ENCODE measurements around the gene TNFSF11.

TNFSF11 gene

DNA sequence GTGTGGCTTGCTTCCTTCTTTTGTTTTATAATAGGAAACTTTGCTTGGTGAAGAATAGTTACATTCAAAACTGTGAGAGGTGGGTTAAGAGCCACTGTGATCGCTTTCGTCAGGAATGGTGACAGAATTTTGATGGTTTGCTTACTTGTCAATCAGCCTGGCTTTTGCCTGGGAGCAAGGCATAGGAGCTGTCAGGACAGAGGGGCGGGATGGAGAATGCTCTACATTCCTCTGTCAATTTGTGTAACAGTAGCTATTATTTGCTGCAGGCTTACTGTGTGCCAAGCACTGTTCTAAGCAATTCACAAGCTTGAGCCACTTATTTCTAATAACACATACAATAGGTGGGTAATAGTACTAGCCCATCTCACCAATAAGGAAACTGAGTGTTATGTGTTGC is 28.1 kb upstream of the TNFSF11 start:
- H3K9me2 ChIP-seq (replicated peaks; ENCODE audit: low read depth, low read length): no peaks in the 10 kb centered on the region
- H3K4me2 ChIP-seq (ENCODE audit: low read depth, low read length, poor library complexity, severe bottlenecking): no peak overlapping the region
- no peak overlapping the region for H3K4me3 ChIP-seq (ENCODE audit: low read length, poor library complexity, severe bottlenecking)
- H2AFZ ChIP-seq (ENCODE audit: low read length): no peak overlapping the region
- no peaks in the 10 kb centered on the region for H3K9me3 ChIP-seq (ENCODE audit: insufficient read depth, low read depth, low read length)
- no peaks in the 10 kb centered on the region for H3F3A ChIP-seq (ENCODE audit: low read depth)
- H3K36me3 ChIP-seq (ENCODE audit: insufficient read depth, low read length): no peaks in the 10 kb centered on the region
- no peak overlapping the region for H3K9ac ChIP-seq (ENCODE audit: low read depth, low read length, poor library complexity, severe bottlenecking)
- H3K27me3 ChIP-seq (ENCODE audit: insufficient read depth, low read length, poor library complexity, severe bottlenecking): no peaks in the 10 kb centered on the region
- TF ChIP-seq EZH2phosphoT487 (IDR thresholded peaks at IDR 0.05; ENCODE audit: borderline replicate concordance) (no peak), CTCF (conservative IDR thresholded peaks at IDR 0.05; ENCODE audit: low read length) (no peak)
- H3K79me2 ChIP-seq (ENCODE audit: insufficient read depth, low read length): no peaks in the 10 kb centered on the region
- no peaks in the 10 kb centered on the region for H4K20me1 ChIP-seq (ENCODE audit: insufficient read depth, low read length, poor library complexity, severe bottlenecking)
- H3K4me1 ChIP-seq (ENCODE audit: insufficient read depth, low read length, poor library complexity, severe bottlenecking): peaks cover 16% of the 10 kb centered on the region

DNA sequence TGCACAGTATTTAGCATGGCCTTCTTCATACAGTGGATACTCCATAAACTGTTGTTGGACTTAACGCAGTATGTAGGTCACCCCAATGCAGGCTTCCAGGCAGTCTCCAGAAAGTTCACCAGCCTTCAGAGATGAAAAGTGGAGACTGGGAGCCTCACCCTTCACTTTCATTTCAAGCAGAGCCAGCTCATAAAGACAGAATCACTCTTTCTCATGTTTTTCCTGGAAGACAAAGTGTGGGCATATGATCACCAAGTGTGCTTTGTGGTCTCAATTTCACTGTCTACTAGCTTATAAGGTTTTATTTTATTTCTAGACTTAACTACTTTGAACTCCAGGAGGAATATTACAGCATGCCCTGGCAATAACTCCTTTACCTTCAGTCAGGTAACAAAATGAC is 26.3 kb upstream of the TNFSF11 start:
- no peaks in the 10 kb centered on the region for H3K79me2 ChIP-seq (ENCODE audit: insufficient read depth, low read length)
- no peak for TF ChIP-seq EZH2phosphoT487 (IDR thresholded peaks at IDR 0.05; ENCODE audit: borderline replicate concordance)
- TF ChIP-seq CTCF (conservative IDR thresholded peaks at IDR 0.05; ENCODE audit: low read length): no peak
- H3K9me2 ChIP-seq (replicated peaks; ENCODE audit: low read depth, low read length): no peaks in the 10 kb centered on the region
- no peaks in the 10 kb centered on the region for H3F3A ChIP-seq (ENCODE audit: low read depth)
- H3K9me3 ChIP-seq (ENCODE audit: insufficient read depth, low read depth, low read length): no peaks in the 10 kb centered on the region
- 0 out of 2 replicates have a peak overlapping the region, but pooled peaks have one; percentile 5 for H2AFZ ChIP-seq (ENCODE audit: low read length)
- peaks cover 16% of the 10 kb centered on the region for H3K4me1 ChIP-seq (ENCODE audit: insufficient read depth, low read length, poor library complexity, severe bottlenecking)
- H3K36me3 ChIP-seq (ENCODE audit: insufficient read depth, low read length): no peaks in the 10 kb centered on the region
- no peaks in the 10 kb centered on the region for H3K27me3 ChIP-seq (ENCODE audit: insufficient read depth, low read length, poor library complexity, severe bottlenecking)
- no peak overlapping the region for H3K4me2 ChIP-seq (ENCODE audit: low read depth, low read length, poor library complexity, severe bottlenecking)
- H3K9ac ChIP-seq (ENCODE audit: low read depth, low read length, poor library complexity, severe bottlenecking): no peak overlapping the region
- no peak overlapping the region for H3K4me3 ChIP-seq (ENCODE audit: low read length, poor library complexity, severe bottlenecking)
- no peaks in the 10 kb centered on the region for H4K20me1 ChIP-seq (ENCODE audit: insufficient read depth, low read length, poor library complexity, severe bottlenecking)

DNA sequence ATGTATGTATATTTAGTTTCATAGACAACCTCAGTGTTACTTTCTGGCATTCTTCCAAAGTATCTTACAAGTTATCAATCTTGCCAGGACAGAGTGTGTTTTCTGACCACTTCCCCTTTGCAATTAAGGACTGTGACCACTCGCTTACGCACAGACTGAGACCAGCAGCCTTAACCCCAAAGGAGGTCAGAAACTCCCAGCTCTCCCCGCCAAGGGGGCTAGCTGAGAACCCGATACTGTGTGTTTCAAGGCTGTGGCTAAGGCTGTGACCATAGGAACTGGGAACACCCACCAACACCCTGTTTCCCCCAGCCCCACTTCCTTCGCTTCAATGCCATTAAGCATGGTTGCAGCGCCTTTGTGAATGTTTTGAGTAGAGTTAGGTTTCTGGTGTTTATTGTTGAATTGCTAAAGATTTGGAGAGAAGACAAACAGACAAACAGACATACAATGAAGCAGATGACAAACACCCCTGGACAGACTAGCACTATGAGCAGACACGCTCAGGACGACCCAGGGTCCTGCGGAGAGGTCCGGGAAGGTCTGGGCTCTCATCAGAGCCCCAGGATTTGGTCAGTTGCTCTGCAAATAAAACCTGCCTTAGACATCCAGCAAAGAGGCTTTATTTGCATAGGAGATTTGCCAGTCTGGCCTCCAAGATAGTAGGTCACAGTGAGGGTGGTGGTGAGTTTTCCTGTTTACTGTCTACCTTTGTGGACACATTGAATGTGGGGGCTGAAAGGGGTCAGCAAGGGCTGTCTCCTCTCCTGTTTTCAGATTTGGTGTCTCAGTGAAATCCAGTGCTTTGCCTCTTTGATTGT is 25.0 kb upstream of the TNFSF11 start:
- H3K79me2 ChIP-seq (ENCODE audit: insufficient read depth, low read length): no peaks in the 10 kb centered on the region
- no peaks in the 10 kb centered on the region for H3K9me2 ChIP-seq (replicated peaks; ENCODE audit: low read depth, low read length)
- H2AFZ ChIP-seq (ENCODE audit: low read length): no peak overlapping the region
- H3K27me3 ChIP-seq (ENCODE audit: insufficient read depth, low read length, poor library complexity, severe bottlenecking): no peaks in the 10 kb centered on the region
- H3K9me3 ChIP-seq (ENCODE audit: insufficient read depth, low read depth, low read length): no peaks in the 10 kb centered on the region
- TF ChIP-seq CTCF (conservative IDR thresholded peaks at IDR 0.05; ENCODE audit: low read length) (no peak), EZH2phosphoT487 (IDR thresholded peaks at IDR 0.05; ENCODE audit: borderline replicate concordance) (no peak)
- H3K4me2 ChIP-seq (ENCODE audit: low read depth, low read length, poor library complexity, severe bottlenecking): peak overlapping the region; percentile 19
- no peak overlapping the region for H3K9ac ChIP-seq (ENCODE audit: low read depth, low read length, poor library complexity, severe bottlenecking)
- H3F3A ChIP-seq (ENCODE audit: low read depth): no peaks in the 10 kb centered on the region
- H3K4me3 ChIP-seq (ENCODE audit: low read length, poor library complexity, severe bottlenecking): peak overlapping the region; percentile 2
- H4K20me1 ChIP-seq (ENCODE audit: insufficient read depth, low read length, poor library complexity, severe bottlenecking): no peaks in the 10 kb centered on the region
- no peaks in the 10 kb centered on the region for H3K36me3 ChIP-seq (ENCODE audit: insufficient read depth, low read length)
- peaks cover 16% of the 10 kb centered on the region for H3K4me1 ChIP-seq (ENCODE audit: insufficient read depth, low read length, poor library complexity, severe bottlenecking)

All from Loucy (cell line).